HG02943 (cell line): ENCODE results near the gene ADAMTS2.
"Not testable (repeated sequence)": the region's sequence is repeated elsewhere in the genome, so short reads cannot be mapped to it uniquely, and the experiment has no call there.

ENCODE experiments used
- ATAC-seq: cut with Tn5 transposase; IDR thresholded peaks from one replicate; pipeline ENCODE4 v1.9.1; 2021; ENCODE audit warnings: mild to moderate bottlenecking, low read depth, moderate library complexity; ENCODE audit not compliant: unreplicated experiment

ADAMTS2 gene

GRCh38 chr5:179285776-179286162 lies 59.5 kb downstream of the ADAMTS2 start:
- not testable (repeated sequence) for ATAC-seq

GRCh38 chr5:179284751-179285631 lies 60.3 kb downstream of the ADAMTS2 start:
- ATAC-seq: no peak

GRCh38 chr5:179283908-179284307 lies 61.4 kb downstream of the ADAMTS2 start:
- not testable (repeated sequence) for ATAC-seq

GRCh38 chr5:179281694-179282093 lies 63.6 kb downstream of the ADAMTS2 start:
- ATAC-seq: no peak

GRCh38 chr5:179280095-179280490 lies 65.2 kb downstream of the ADAMTS2 start:
- no peak for ATAC-seq

GRCh38 chr5:179279347-179280094 lies 65.7 kb downstream of the ADAMTS2 start:
- no peak for ATAC-seq

GRCh38 chr5:179278546-179278945 lies 66.7 kb downstream of the ADAMTS2 start:
- no peak for ATAC-seq

GRCh38 chr5:179278119-179278518 lies 67.1 kb downstream of the ADAMTS2 start:
- no peak for ATAC-seq

GRCh38 chr5:179276838-179277395 lies 68.3 kb downstream of the ADAMTS2 start:
- ATAC-seq: no peak

GRCh38 chr5:179275941-179276837 lies 69.1 kb downstream of the ADAMTS2 start:
- no peak for ATAC-seq

- ATAC-seq: no peak
Observed at GRCh38 chr5:179275381-179275878, 69.8 kb downstream of the ADAMTS2 start.

GRCh38 chr5:179274321-179275315 lies 70.6 kb downstream of the ADAMTS2 start:
- no peak for ATAC-seq

GRCh38 chr5:179273441-179274145 lies 71.7 kb downstream of the ADAMTS2 start:
- no peak for ATAC-seq

GRCh38 chr5:179273073-179273435 lies 72.2 kb downstream of the ADAMTS2 start:
- no peak for ATAC-seq

GRCh38 chr5:179272326-179273072 lies 72.8 kb downstream of the ADAMTS2 start:
- no peak for ATAC-seq

GRCh38 chr5:179271821-179272325 lies 73.4 kb downstream of the ADAMTS2 start:
- no peak for ATAC-seq

- ATAC-seq: no peak
Observed at GRCh38 chr5:179271428-179271734, 73.9 kb downstream of the ADAMTS2 start.
